Activated T-helper 9 cell treated with anti-CD3 and anti-CD28 coated beads, Interleukin-2, amount 50 U/mL, for 16 hours (primary cell): ENCODE data around the gene KIAA1671.

Experiments used
- DNase-seq: peaks from one replicate; pipeline ENCODE4 v3.0.0-alpha.2; 2020; ENCODE audit warnings: low read depth

The KIAA1671 gene

GRCh38 chr22:25147642-25147928, 195.1 kb downstream of the KIAA1671 start:
- DNase-seq, result no peak

GRCh38 chr22:25148149-25148691, 195.7 kb downstream of the KIAA1671 start:
- no peak for DNase-seq

- no peak for DNase-seq
Measured at GRCh38 chr22:25149014-25149413, 196.5 kb downstream of the KIAA1671 start.

GRCh38 chr22:25153961-25154666, 201.6 kb downstream of the KIAA1671 start:
- DNase-seq, result no peak

- DNase-seq, result no peak
Measured at GRCh38 chr22:25154667-25154999, 202.1 kb downstream of the KIAA1671 start.

GRCh38 chr22:25156736-25157135, 204.2 kb downstream of the KIAA1671 start:
- no peak for DNase-seq

GRCh38 chr22:25159028-25159427, 206.5 kb downstream of the KIAA1671 start:
- DNase-seq, result no peak

GRCh38 chr22:25160120-25160996, 207.8 kb downstream of the KIAA1671 start:
- DNase-seq, result no peak

- no peak for DNase-seq
Measured at GRCh38 chr22:25161017-25161915, 208.8 kb downstream of the KIAA1671 start.

GRCh38 chr22:25161916-25162530, 209.5 kb downstream of the KIAA1671 start:
- no peak for DNase-seq

GRCh38 chr22:25162561-25162960, 210.0 kb downstream of the KIAA1671 start:
- no peak for DNase-seq

GRCh38 chr22:25165785-25166184, 213.3 kb downstream of the KIAA1671 start:
- no peak for DNase-seq

GRCh38 chr22:25166266-25167040, 213.9 kb downstream of the KIAA1671 start:
- DNase-seq, result no peak

GRCh38 chr22:25167082-25167481, 214.6 kb downstream of the KIAA1671 start:
- DNase-seq, result no peak

GRCh38 chr22:25167834-25168601, 215.5 kb downstream of the KIAA1671 start:
- no peak for DNase-seq

GRCh38 chr22:25169278-25170031, 216.9 kb downstream of the KIAA1671 start:
- DNase-seq, result no peak

- no peak for DNase-seq
Measured at GRCh38 chr22:25170426-25170980, 218.0 kb downstream of the KIAA1671 start.

GRCh38 chr22:25172153-25172552, 219.6 kb downstream of the KIAA1671 start:
- DNase-seq, result no peak
